ENCODE results near the gene CKAP2L.
"Not testable (repeated sequence)": the region's sequence is repeated elsewhere in the genome, so short reads cannot be mapped to it uniquely, and the experiment has no call there.

Gene CKAP2L

DNA sequence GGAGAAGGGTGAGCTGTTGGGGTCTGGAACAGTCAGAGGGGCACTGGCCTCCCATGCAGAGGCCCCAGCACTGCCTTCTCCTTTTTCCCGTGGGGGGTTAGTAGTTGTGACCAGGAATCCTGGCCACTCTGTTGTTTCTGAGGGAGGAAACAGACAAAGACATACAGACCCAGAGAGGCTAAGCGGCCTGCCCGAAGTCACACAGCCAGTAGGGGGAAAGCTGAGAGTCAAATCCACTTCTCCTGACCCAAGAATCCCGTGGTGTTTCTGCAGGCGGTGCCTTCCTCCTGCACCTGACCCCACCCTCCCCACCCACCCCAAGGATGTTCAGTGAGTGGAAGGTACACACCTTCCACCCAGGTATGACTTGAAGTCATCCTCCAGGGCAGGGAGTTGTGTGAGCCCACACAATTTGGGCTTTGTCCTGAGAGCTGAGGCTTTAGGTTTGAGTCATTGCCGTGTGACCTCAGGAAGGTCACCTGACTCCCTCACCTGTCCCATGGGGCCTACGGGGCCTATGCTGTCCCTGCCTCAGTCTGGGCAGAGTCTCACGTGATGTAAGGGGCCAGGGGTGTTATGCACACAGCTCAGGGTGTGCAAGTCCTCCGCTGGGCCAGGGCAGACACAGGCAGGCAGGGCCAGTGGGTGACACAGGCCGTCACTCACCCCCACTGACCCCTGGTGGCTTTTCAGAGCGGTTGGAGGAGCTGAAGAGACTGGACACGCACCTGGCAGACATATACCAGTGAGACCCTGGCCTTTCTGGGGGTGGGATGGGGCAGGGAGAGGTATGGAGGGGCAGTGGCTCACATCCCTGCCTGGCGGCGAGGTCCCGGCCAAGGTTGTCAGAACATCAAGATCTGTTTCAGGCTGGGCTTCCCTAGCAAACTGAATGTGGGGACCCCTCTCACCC is 38.6 kb downstream of the CKAP2L start:
- no peak for DNase-seq (ENCODE audit: low read depth)

DNA sequence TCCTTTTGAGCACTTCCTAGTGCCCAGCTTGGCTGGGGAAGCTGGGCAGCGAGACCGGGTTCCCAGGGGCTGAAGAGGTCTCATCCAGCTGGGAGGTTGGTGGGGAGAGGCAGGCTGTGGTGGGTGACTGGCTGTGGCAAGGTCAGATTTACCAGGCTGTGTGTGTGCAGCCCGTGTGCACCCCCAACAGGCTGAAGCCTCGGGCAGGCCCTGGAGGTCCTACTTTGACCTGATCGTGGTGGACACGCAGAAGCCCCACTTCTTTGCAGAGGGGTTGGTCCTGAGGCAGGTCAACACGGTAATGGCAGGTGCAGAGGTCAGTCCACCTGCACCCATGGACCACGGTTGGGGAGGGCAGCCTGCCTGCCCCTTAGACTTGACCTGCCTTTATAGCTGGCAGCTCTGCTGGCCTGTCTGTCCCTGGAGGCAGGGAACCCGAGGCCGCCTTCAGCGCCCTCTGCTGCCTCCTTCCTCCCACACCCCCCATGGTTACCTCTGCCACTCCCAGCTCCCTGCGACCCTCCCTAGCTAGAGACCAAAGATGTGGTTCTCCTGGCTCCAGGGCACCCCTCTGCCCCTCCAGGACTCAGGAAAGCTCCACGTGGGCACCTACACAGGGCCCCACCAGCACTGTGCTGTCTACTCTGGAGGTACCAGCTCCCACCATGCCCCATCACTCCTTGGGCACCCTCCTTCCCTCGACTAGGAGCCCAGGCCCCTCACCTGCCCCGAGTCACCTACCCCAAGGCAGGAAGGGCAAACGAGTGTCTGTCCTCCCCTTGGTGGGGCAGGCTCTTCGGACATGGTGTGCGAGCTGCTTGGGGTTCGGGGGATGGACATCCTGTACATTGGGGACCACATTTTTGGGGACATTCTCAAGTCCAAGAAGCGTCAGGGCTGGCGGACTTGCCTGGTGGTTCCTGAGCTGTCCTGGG is 39.6 kb downstream of the CKAP2L start:
- DNase-seq (ENCODE audit: low read depth): no peak

DNA sequence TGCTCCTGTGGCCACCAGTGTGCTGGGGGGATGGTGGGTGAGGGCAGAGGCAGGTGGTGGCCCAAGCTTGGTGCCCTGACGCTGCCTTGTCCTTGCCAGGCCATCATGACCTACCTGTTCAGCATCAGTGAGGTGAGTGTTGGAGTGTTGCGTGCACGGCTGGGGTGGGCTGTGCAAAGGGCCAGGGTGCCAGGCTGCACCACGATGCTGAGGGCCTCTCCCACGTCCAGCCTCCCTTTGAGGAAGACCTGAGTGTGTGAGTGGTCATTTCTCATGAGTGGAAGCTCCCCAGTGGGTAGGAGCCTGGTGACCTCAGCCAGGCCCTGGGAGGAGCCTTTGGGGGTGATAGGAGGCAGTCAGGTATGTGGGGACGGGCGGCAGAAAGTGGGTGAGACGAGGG is 40.4 kb downstream of the CKAP2L start:
- DNase-seq (ENCODE audit: low read depth): no peak

DNA sequence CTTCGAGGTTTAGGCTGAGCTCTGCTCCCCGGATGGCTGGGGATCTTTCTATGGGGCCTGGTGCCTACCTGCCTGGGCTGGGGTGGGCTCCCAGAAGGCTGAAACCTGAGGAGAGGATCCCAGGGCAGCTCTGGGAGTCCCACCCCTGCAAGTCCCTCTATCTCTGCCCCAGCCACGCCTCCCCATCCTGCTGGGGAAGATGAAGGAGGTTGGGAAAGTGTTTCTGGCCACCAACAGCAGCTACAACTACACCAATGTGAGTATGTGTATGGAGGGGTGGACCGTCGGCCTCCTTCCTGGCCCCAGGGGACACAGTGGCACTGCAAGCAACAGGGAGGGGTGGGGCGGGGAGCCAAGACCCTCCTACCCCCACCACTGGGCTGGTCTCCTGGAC is 40.9 kb downstream of the CKAP2L start:
- no peak for DNase-seq (ENCODE audit: low read depth)

DNA sequence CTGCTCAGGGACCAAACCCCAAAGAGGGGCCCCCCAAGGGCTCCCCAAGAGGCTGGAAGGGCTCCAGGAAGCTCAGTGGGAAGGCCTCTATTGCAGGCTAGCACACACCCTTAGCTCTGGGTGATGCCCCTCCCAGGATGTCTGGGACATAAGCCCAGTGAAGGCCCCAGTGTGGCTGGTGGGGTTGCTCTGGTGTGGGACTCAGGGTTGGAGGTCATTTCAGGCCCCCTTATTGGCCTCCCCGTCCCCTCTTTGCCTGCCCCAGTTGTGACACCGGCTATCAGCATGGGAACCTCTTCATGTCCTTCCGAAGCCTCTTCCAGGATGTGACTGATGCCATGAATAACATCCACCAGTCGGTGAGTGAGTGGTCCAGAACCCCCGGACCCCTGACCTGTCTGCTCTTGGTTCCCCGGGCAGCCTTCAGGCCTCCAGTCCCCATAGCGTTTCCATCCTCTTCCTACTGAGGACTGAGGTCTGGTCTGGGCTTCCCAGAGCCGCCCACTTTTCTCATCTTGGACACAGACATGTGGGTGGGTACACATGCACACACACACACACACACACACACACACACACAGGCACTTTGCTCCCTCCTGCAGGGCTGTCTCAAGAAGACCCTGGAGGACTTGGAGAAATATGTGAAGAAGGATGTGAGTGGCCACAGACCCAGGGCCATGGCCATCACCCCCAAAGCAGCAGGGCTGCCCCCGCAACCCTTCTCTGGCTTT is 41.4 kb downstream of the CKAP2L start:
- no peak for DNase-seq (ENCODE audit: low read depth)

DNA sequence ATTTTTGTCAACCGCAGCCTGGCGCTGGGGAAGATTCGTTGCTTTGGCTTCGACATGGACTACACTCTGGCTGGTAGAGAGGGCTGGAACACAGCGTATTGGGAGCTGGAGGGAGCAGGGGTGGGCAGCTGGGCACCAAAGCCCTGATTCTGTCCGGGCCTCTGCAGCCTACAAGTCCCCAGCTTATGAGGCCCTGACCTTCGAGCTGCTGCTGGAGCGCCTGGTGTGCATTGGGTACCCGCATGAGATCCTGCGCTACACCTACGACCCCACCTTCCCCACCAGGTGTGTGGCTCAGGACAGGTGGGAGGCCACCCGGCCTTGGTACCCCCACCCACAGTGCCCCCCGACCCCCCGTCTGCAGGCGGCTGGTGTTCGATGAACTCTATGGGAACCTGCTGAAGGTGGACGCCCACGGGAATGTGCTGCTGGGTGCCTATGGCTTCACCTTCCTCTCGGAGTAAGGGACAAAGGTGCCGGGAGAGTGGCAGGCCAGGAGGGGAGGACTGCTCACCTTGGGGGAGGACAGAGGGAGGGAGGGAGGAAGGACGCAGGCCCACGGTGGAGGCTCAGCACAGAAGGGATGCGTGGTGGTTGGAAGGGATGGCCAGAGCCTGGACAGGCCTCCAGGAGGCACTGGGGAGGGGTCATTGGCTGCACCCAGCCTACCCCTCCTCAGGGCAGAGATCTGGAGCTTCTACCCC is 42.4 kb downstream of the CKAP2L start:
- DNase-seq (ENCODE audit: low read depth): no peak

DNA sequence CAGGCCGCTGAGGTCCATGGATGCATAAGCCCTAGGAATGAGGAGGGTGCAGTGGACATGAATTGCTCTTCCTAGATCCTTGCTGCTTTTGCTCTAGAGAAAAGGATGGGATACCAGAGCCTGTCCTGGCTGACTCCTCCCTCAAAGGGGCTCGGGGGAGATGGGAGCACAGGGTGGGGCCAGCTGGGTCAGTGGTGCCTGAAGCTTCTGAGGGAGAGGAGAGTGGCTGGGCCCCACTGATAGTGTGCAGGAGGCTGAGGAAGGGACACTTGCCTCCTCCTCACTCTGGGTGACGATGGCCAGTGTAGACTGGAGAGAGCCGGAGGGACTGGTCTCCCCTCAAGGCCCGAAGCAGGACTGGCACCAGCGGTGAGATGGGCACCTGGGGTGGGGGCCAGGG is 43.6 kb downstream of the CKAP2L start, which contains the start of gene NT5DC4:
Gene NT5DC4, plus strand, starts transcription at position 236 of the 400 bp plus-strand sequence. Its CDS starts 60 bp downstream, at position 296.
- no peak for DNase-seq (ENCODE audit: low read depth)

DNA sequence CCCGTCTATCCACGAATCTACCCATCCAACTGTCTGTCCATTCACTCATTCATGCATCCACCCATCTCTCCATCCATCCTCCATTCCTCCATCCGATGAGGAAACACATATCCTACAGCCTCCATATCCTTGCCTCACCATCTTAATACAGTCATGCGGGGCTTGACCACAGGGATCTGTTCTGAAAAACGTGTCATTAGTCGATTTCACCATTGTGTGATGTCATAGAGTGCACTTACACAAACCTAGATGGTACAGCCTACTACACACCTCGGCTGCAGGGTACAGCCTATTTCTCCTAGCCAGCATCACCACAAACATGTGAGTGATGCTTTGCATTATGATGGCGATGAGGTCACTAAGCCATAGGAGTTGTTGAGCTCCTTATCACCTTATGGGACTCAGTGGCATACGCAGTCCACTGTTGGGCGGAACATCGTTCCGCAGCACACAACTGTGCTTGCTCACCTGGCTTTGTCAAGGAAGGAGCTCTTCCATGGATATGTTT is 45.5 kb downstream of the CKAP2L start:
- no peak for DNase-seq (ENCODE audit: low read depth)

DNA sequence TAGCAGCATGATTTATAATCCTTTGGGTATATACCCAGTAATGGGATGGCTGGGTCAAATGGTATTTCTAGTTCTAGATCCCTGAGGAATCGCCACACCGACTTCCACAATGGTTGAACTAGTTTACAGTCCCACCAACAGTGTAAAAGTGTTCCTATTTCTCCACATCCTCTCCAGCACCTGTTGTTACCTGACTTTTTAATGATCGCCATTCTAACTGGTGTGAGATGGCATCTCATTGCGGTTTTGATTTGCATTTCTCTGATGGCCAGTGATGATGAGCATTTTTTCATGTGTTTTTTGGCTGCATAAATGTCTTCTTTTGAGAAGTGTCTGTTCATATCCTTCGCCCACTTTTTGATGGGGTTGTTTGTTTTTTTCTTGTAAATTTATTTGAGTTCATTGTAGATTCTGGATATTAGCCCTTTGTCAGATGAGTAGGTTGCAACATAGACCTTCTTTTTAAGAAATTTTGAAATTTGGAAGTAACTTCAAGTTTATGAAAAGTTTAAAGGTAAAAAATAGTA is 47.5 kb downstream of the CKAP2L start:
- DNase-seq (ENCODE audit: low read depth): not testable (repeated sequence)

DNA sequence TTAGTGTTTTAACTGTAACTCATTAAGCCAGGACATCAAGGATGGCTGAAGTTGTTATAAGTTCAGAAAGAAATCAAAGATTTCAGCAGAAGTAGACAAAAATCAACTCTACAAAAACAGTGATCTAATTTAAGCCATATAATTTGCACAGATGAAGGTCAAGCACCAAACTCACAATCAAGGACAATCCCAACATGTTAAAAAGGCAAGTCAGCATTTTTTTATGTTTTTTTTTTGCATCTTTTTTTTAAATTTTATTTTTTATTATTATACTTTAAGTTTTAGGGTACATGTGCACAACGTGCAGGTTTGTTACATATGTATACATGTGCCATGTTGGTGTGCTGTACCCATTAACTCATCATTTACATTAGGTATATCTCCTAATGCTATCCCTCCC is 48.3 kb downstream of the CKAP2L start:
- not testable (repeated sequence) for DNase-seq (ENCODE audit: low read depth)

DNA sequence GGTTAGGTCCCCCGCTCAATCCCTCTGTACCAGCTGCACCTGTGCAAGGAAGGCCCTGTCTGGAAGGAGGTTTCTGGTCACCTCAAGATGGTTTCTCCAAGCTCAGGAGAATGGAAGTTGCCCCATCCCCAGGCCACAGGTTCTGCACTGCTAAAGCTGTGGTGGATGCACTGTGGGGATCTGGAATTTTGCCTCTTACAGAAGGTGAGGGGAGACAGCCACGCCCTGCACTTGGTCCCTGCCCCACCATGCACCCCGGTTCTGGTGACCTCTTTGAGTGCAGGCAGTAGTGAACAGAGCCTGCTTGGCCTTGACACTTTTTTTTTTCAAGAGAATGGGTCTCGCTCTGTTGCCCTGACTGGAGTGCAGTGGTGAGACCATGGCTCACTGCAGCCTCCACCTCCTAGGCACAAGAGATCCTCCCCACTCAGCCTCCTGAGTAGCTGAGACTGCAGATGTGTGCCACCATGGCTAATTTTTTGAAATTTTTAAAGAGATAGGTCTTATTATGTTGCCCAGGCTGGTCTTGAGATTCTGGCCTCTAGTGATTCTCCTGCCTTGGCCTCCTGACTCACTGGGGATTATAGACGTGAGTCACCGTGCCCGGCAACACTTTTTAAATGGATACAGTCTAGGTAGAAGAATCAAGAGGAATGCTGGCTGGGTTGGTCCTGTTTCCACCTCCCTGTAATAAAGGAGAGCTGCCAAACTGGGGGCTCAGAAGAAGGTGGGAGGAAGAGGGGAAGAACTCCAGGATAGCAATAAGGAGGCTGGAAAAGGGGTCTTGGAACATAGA is 49.4 kb downstream of the CKAP2L start:
- no peak for DNase-seq (ENCODE audit: low read depth)

DNA sequence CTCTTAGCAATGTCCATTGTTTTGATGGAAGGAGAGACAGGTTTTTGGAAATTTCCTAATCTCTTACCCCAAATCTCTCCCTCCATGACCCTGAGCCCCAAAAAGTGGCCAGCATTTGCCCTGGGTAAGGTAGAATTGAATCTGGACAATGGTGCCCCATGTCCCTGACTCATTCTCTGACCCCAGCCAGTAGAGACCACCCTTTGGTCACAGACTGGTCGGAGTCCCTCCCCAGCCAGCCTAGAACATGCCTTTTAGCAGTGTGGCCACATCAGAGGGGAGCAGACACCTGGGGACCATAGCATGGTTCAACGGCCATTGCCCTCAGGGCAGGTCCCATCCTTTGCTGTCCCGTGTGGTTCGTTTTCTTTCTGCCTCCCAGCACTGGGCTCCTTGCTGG is 50.1 kb downstream of the CKAP2L start:
- DNase-seq (ENCODE audit: low read depth): no peak

DNA sequence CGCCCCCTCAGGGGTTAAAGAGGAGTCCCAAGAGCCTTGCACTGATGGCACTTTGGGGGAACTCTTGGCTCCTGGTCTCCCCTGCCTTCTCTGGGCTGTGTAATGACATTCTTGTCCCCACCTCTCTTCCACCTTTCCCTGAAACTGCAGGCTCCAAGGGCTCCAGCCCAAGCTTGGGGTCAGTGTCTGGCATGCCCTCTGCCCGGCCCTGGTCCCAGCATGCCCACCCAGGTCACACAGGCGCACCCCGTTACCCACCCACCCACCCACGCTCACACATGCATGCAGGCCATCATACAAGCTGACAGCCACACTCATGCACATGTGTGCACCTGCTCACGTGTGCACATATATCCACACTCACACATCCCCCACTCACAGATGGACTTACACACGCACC is 50.5 kb downstream of the CKAP2L start:
- no peak for DNase-seq (ENCODE audit: low read depth)

DNA sequence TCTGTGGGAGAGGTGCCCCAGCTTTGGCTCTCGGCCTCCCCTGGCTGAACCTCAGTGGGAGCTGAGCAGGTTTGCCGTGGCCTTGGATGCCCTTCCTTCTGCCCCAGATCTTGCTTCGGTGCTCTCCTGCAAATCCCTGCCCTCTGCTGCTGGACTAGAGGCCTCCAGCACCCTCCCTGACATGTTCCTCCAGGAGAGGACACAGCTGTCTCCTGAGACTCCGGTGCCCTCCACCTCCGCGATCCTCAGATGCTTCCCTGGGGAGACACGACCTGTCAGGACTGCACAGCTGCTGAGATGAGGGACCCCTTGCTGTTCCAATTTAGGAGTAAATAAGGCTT is 50.9 kb downstream of the CKAP2L start:
- DNase-seq (ENCODE audit: low read depth): no peak

DNA sequence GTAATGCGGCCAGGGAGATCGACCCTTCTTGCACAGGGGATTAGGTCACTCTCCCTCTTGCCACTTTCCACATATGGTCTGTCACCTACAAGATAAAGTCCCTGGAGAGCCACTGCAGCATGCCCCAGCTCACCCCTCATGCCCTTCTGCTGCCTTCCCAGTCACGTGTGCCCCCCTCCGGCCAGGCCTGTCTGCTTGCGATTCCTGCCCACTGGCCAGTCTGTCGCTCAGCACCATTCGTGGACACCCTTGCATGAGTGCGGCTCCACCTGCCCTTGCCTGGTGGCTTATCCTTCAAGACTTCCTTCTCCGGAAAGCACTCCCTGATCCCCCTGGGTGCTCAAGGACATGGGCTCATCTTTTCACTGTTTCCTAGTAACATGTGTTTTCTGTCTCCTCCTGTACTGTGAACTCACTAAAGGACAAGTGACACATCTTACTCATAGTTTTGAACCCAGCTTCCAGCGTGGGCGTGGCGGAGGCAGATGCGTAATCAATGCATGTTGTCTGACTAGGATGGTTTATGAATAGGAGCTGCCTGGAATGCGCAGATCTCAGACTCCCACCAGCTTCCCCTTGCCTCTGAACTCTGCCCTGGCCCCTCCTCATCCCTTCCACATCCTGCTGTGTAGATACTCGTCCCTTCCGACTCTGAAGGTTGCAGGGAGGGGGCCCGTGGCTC is 51.4 kb downstream of the CKAP2L start:
- DNase-seq (ENCODE audit: low read depth): no peak

DNA sequence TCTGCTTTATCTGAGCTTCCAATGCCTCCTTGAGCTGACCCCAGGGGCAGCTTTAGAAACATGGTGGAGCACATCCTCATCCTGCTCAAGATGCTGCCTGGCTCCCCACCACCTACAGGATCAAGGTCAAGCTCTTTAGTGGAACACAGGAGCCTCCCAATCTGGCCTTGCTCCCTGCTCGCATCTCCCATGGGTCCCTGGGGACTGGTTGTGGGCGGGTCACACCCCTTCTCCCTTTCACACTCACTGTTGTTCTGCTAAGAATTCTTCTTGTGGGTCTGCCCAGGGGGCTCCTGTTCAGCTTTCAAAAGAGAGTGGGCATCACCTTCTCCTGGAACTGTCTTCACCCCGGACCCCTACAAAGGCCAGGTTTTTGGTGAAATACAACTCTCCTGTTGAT is 51.9 kb downstream of the CKAP2L start:
- DNase-seq (ENCODE audit: low read depth): no peak

DNA sequence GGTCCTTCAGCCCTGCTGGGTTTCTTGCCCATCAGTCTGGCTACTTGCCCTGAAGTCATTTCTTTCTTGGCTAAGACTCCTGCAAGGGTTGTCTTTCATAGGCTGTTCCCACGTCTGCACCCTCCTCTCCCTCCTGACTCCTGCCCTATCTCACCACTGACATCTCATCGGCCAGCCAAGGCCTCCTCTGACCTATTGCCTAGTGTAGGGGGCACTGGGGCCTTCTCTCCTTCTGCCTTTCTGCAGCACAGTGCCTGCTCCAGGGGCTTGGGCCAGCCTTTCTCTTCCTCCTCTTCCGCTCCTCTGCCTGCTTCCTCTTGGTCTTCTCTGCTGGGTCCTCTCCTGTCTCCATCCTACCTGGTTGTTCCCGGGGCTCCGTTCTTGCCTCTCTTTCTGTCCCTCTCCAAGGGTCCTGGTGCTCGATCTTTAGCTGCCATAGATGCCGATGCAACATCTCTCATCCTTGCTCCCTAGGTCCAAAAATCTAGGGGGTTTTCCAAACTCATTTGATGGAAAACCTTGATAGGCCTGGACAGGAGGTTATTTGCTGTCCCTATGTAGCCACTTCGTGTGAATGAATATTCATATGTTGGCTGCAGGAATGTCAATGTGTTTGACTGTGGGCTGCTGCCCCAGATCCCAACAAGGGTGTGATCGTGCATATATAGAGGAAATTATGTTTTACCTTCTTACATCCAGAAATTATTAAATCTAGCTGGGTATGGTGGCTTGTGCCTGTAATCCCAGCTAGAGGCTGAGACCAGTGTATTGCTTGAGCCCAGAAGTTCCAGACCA is 53.3 kb downstream of the CKAP2L start:
- DNase-seq (ENCODE audit: low read depth): no peak

DNA sequence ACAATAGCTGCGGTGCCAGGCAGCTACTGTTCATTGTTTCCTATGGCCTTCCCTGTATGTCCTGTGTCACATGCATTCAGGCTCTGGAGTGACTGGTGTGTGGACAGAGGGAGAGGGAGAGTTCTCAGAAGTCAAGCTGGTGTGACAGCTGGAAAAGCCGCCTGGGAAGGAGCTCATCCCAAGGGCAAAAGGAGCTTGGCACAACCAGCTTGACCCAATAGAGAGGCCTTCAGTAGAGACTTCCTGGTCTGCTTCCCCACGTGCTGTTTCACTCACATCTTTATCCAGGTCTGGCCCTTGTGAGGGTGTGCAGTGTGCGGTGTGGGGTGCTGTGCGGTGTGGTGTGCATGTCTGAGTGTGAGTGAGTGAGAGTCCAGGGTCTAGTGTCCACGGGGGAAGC is 54.7 kb downstream of the CKAP2L start:
- DNase-seq (ENCODE audit: low read depth): no peak

DNA sequence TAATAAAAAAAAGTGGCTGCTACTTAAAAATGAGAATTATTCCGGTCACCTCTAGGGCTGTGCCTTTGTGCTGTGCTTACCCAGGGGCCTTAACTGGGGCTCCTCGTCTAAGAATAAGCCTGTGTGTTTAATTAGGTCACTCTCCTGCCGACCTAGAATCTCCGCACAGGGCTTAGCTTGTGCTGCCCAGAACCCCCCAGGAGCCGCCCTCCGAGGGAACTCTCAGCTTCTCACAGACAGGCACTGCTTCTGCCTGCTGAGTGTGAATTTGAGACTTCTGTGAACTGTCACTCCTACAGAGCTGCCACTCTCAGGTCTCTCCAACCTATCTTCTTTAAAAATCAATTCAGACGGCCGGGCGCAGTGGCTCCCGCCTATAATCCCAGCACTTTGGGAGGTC is 55.4 kb downstream of the CKAP2L start:
- no peak for DNase-seq (ENCODE audit: low read depth)

Data from stimulated activated CD8-positive, alpha-beta memory T cell treated with anti-CD3 and anti-CD28 coated beads, Interleukin-12 subunit alpha, Interleukin-12 subunit beta, amount 100 ng/mL, for 4 hours (primary cell).